Nephron (organoid): Measurements from ENCODE around the gene CTNNA3.
"Not testable (repeated sequence)": the region's sequence is repeated elsewhere in the genome, so short reads cannot be mapped to it uniquely, and the experiment has no call there.

Experiments used
- H3K27ac Mint-ChIP-seq, 3 experiments: 2 replicates each; pipeline ENCODE4 v1.8.0; 2020; ENCODE audit warnings: mixed read lengths in 3 of 3, mild to moderate bottlenecking in 2 of 3, moderate library complexity in 1 of 3
- H3K27me3 Mint-ChIP-seq: 2 replicates; pipeline ENCODE4 v1.8.0; 2021; ENCODE audit warnings: low read depth, mild to moderate bottlenecking, moderate library complexity, mixed read lengths
- H3K36me3 Mint-ChIP-seq: 2 replicates; pipeline ENCODE4 v1.8.0; 2020; ENCODE audit warnings: low read depth, mixed read lengths
- H3K4me1 Mint-ChIP-seq: 2 replicates; pipeline ENCODE4 v1.8.0; 2020; ENCODE audit warnings: mixed read lengths
- H3K4me3 Mint-ChIP-seq, 3 experiments: 2 replicates each; pipeline ENCODE4 v1.8.0; 2020; ENCODE audit warnings: mild to moderate bottlenecking in 3 of 3, mixed read lengths in 3 of 3, moderate library complexity in 2 of 3
- H3K9me3 Mint-ChIP-seq: 2 replicates; pipeline ENCODE4 v1.8.0; 2020; ENCODE audit warnings: mixed read lengths
- CTCF ChIP-seq, 3 experiments: fragments of 200-600 bp; sonication (generic); IDR thresholded peaks; one replicate each; pipeline ENCODE4 v1.5.0; 2021; ENCODE audit warnings: antibody characterized with exemption in 3 of 3; ENCODE audit not compliant: unreplicated experiment in 3 of 3

Gene CTNNA3

GRCh38 chr10:67541411-67541810 lies 154.6 kb downstream of the CTNNA3 start:
- H3K27ac Mint-ChIP-seq: no peak overlapping the region
- peaks cover 9% of the 10 kb centered on the region for H3K4me1 Mint-ChIP-seq
- no peaks in the 10 kb centered on the region for H3K27me3 Mint-ChIP-seq
- H3K36me3 Mint-ChIP-seq: no peaks in the 10 kb centered on the region
- no peak for TF ChIP-seq CTCF (IDR thresholded peaks at IDR 0.05; ENCODE audit: unreplicated experiment in 3 of 3)
- no peak overlapping the region for H3K4me3 Mint-ChIP-seq
- no peaks in the 10 kb centered on the region for H3K9me3 Mint-ChIP-seq

- Mint-ChIP-seq H3K27me3 (no peaks in the 10 kb centered on the region), H3K4me3 (no peak overlapping the region), H3K9me3 (no peaks in the 10 kb centered on the region), H3K4me1 (peaks cover 9% of the 10 kb centered on the region), H3K36me3 (no peaks in the 10 kb centered on the region), H3K27ac (peak overlapping the region in 1 of 3 experiments; percentile 13)
- no peak for TF ChIP-seq CTCF (IDR thresholded peaks at IDR 0.05; ENCODE audit: unreplicated experiment in 3 of 3)
Observed at GRCh38 chr10:67539312-67539711, 156.7 kb downstream of the CTNNA3 start.

- H3K36me3 Mint-ChIP-seq: no peaks in the 10 kb centered on the region
Observed at GRCh38 chr10:67537906-67538305, 158.1 kb downstream of the CTNNA3 start.

GRCh38 chr10:67533376-67533775 lies 162.6 kb downstream of the CTNNA3 start:
- TF ChIP-seq CTCF (IDR thresholded peaks at IDR 0.05; ENCODE audit: unreplicated experiment in 3 of 3): no peak
- H3K9me3 Mint-ChIP-seq: peaks cover 7% of the 10 kb centered on the region
- no peak overlapping the region for H3K4me3 Mint-ChIP-seq
- no peaks in the 10 kb centered on the region for H3K4me1 Mint-ChIP-seq
- no peaks in the 10 kb centered on the region for H3K27me3 Mint-ChIP-seq
- H3K36me3 Mint-ChIP-seq: no peaks in the 10 kb centered on the region
- H3K27ac Mint-ChIP-seq: no peak overlapping the region

More at GRCh38 chr10:67537906-67538305, 158.1 kb downstream of the CTNNA3 start:
- no peak overlapping the region for H3K4me3 Mint-ChIP-seq
- no peaks in the 10 kb centered on the region for H3K27me3 Mint-ChIP-seq
- H3K9me3 Mint-ChIP-seq: no peaks in the 10 kb centered on the region
- H3K27ac Mint-ChIP-seq: no peak overlapping the region
- TF ChIP-seq CTCF (IDR thresholded peaks at IDR 0.05; ENCODE audit: unreplicated experiment in 3 of 3): no peak
- H3K4me1 Mint-ChIP-seq: peaks cover 6% of the 10 kb centered on the region

- H3K4me3 Mint-ChIP-seq, H3K27ac Mint-ChIP-seq, H3K4me1 Mint-ChIP-seq, H3K36me3 Mint-ChIP-seq, H3K9me3 Mint-ChIP-seq, H3K27me3 Mint-ChIP-seq: not testable (repeated sequence)
Observed at GRCh38 chr10:67530990-67531389, 165.0 kb downstream of the CTNNA3 start.

- TF ChIP-seq CTCF (IDR thresholded peaks at IDR 0.05; ENCODE audit: unreplicated experiment in 3 of 3): no peak
- Mint-ChIP-seq H3K9me3 (peaks cover 7% of the 10 kb centered on the region), H3K27ac (no peak overlapping the region), H3K27me3 (no peaks in the 10 kb centered on the region), H3K4me3 (no peak overlapping the region), H3K36me3 (no peaks in the 10 kb centered on the region), H3K4me1 (no peaks in the 10 kb centered on the region)
Observed at GRCh38 chr10:67527351-67527750, 168.6 kb downstream of the CTNNA3 start.
